H1 (cell line): ENCODE data around the gene CDC123. TPM values are rescaled to one million over a fixed set of nuclear protein-coding genes. Genes with fewer than 3 reads are reported as not detected.

Source experiments
- GTF2F1 ChIP-seq: IDR thresholded peaks from 2 replicates; pipeline ENCODE4 v1.6.1; 2012; ENCODE audit warnings: low read depth, low read length, improper control_type of control experiment, borderline replicate concordance
- MAFK ChIP-seq: IDR thresholded peaks from 2 replicates; pipeline ENCODE4 v1.6.1; 2012; ENCODE audit warnings: low read depth, mild to moderate bottlenecking, improper control_type of control experiment, low read length
- TAF7 ChIP-seq: optimal IDR thresholded peaks from 2 replicates; pipeline ENCODE3; 2011; ENCODE audit warnings: low read depth, mild to moderate bottlenecking, inconsistent platforms, low read length, moderate library complexity, borderline replicate concordance
- TCF12 ChIP-seq: IDR thresholded peaks from 2 replicates; pipeline ENCODE4 v1.6.1; 2011; ENCODE audit warnings: low read depth, mild to moderate bottlenecking, low read length
- polyA plus RNA-seq, 7 experiments: library from polyadenylated mRNA; depleted of rRNA in 3 of 7; stranded (reverse) in 5 of 7; unstranded in 2 of 7; fragments of >200 nt in 5 of 7; fragments of 200-250 nt in 2 of 7; gene quantifications; 1 replicate in 5 of 7; 2 replicates in 1 of 7; 4 replicates in 1 of 7; pipeline versions ENCODE4 v1.2.1 to v1.2.3, GENCODE V29; 2011 to 2013; ENCODE audit warnings: missing spikeins in 2 of 7, mixed read lengths in 2 of 7
- total RNA-seq: library from RNA; stranded (reverse); fragmentation: NEBNext Ultra II Directional; extraction: Animal tissue kit (Norgen Biotek cat#: 25700); gene quantifications from 2 replicates; pipeline ENCODE4 v1.2.1, GENCODE V29; 2021

The CDC123 gene
- total and polyA plus RNA-seq, 2 of the 8 experiments (the other 6 are each of a cell fraction or from before 2014, with no cell fraction given) = 115 to 202 TPM

DNA sequence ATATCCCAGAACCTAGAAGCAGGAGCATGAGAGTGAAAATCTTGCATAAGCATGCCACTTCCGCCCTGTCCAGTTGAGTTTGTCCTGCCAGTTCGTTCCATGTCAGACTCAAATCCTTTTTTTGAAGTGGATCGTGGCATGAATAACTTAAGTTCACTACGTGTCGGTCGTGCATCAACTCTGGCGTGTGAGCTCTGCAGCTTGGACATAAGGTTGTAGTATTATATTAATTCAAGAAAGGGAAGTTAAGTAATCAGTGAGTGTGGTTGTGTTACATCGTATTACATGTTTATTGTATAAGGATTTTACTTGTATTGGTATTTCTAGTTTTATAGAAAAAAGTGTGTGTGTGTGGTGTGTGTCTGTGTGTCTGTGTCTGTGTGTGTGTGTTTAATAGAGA, 23.0 kb downstream of the CDC123 start (continued):
- TF ChIP-seq MAFK = no peak
- no peak for TF ChIP-seq GTF2F1
- TF ChIP-seq TAF7 = no peak
- TF ChIP-seq TCF12 = no peak
